Gastrocnemius medialis (tissue), 4 donors: Measurements from ENCODE around the gene PRKD1. TPM values are rescaled to one million over a fixed set of nuclear protein-coding genes. Genes with fewer than 3 reads are reported as not detected.

ENCODE experiments used
- ATAC-seq, 2 donors: fragments of 150-250 bp; one replicate each; pipeline ENCODE4 v1.9.1; 2016
- DNase-seq, 2 donors: peaks; one replicate each; pipeline ENCODE4 v3.0.0-alpha.2; 2019
- H3K27ac ChIP-seq, 4 donors: fragments of 200-600 bp; sonication (generic); 1 replicate in 1 of 4; 2 replicates in 3 of 4; pipeline ENCODE4 v1.5.1; 2016 to 2018; ENCODE audit warnings: mild to moderate bottlenecking in 2 of 4, moderate library complexity in 1 of 4
- H3K27me3 ChIP-seq, 3 donors: fragments of 200-600 bp; sonication (generic) in 2 of 3; 1 replicate in 1 of 3; 2 replicates in 2 of 3; pipeline versions ENCODE4 v1.5.1 to v1.6.0; 2016 to 2019; ENCODE audit warnings: mild to moderate bottlenecking in 1 of 3, moderate library complexity in 1 of 3
- H3K36me3 ChIP-seq, 2 donors: fragments of 200-600 bp; sonication (generic) in 1 of 2; one replicate each; pipeline ENCODE4 v1.5.1; 2017 to 2018
- H3K4me1 ChIP-seq, 2 donors: fragments of 200-600 bp; sonication (generic) in 1 of 2; one replicate each; pipeline ENCODE4 v1.5.1; 2016 to 2017; ENCODE audit warnings: mild to moderate bottlenecking in 2 of 2
- H3K4me3 ChIP-seq, 4 donors: fragments of 200-600 bp; sonication (generic) in 3 of 4; 1 replicate in 1 of 4; 2 replicates in 3 of 4; pipeline ENCODE4 v1.5.1; 2016 to 2019; ENCODE audit warnings: mild to moderate bottlenecking in 2 of 4
- H3K9me3 ChIP-seq, 3 donors: fragments of 200-600 bp; sonication (generic) in 2 of 3; 1 replicate in 1 of 3; 2 replicates in 2 of 3; pipeline ENCODE4 v1.5.1; 2016 to 2019
- CTCF ChIP-seq, 5 experiments: fragments of 450-650 bp in 3 of 5; fragments of 200-600 bp in 2 of 5; sonication (generic) in 2 of 5; IDR thresholded peaks in 4 of 5; conservative IDR thresholded peaks in 1 of 5; 1 replicate in 4 of 5; 2 replicates in 1 of 5; pipeline ENCODE4 v1.5.1; 2016 to 2019; ENCODE audit warnings: antibody characterized with exemption in 5 of 5, mild to moderate bottlenecking in 3 of 5, moderate library complexity in 3 of 5
- POLR2A ChIP-seq, 2 donors: fragments of 450-650 bp; IDR thresholded peaks; one replicate each; pipeline ENCODE4 v1.6.1; 2017; ENCODE audit warnings: antibody characterized with exemption in 2 of 2, mild to moderate bottlenecking in 2 of 2, moderate library complexity in 2 of 2
- in situ Hi-C, 4 donors: fragments of 200-750 bp; cut with MboI; loops; one replicate each; pipeline versions ENCODE4 v1.15.0 to v1.8.0; 2017; ENCODE audit warnings: low sequenced_read_pairs in 4 of 4
- intact Hi-C: fragments of 100-400 bp; cut with DNase I; formaldehyde crosslinking; loops from one replicate; pipeline ENCODE4 v1.15.1; 2023; ENCODE audit warnings: low total_unique reads
- total RNA-seq, 4 donors: library from RNA; depleted of rRNA; stranded (reverse); fragments of >200 nt; gene quantifications; one replicate each; pipeline versions ENCODE4 v1.1.0 to v1.2.3, GENCODE V29; 2016

Gene PRKD1
- total RNA-seq, 4 donors from 2014 or later = 1.5 to 4.1 (median 1.7) TPM

GRCh38 chr14:29664515-29664914, 263.1 kb downstream of the PRKD1 start:
- Histone ChIP-seq H3K27ac (no peak overlapping the region), H3K4me3 (no peak overlapping the region), H3K36me3 (peaks cover 0 to 7% of the 10 kb centered on the region in 2 donors), H3K27me3 (no peaks in the 10 kb centered on the region), H3K9me3 (no peaks in the 10 kb centered on the region), H3K4me1 (no peaks in the 10 kb centered on the region)
- in situ Hi-C loops = no loop called here
- TF ChIP-seq POLR2A (IDR thresholded peaks at IDR 0.05) (no peak), CTCF (IDR thresholded peaks at IDR 0.05 in 4 of 5, conservative IDR thresholded peaks at IDR 0.05 in 1 of 5) (no peak)
- DNase-seq = no peak
- intact Hi-C loops = no loop called here
- peak in 1 of 2 donors; percentile 30 for ATAC-seq

DNA sequence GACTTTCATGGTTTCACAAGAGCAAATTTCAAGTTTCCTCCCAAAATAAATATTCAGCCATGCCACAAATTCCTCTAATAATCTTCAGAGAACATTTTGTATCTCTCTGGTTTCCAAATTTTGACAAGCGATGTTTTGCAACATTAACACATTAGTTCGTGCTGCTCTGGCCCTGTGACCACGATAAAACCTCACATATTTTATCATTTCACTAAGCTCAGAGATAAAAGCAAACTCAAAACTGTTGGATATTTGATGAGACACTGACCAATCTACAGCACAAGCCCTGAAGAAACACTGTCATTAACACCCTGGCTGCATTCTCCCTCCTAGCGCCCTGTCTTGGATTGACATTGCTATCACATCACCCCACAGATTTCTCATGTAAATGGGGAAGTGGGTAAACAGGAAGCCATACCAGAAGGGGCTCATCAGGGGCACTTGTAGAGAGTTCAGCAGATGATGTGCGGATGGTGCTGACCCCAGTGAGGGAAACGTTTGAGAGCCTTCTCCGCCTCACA, 264.3 kb downstream of the PRKD1 start:
- Histone ChIP-seq H3K36me3 (peaks cover 0 to 7% of the 10 kb centered on the region in 2 donors), H3K27me3 (no peaks in the 10 kb centered on the region), H3K4me1 (no peaks in the 10 kb centered on the region), H3K27ac (peak overlapping the region in 1 of 4 donors; percentile 39), H3K4me3 (no peak overlapping the region), H3K9me3 (no peaks in the 10 kb centered on the region)
- TF ChIP-seq CTCF (IDR thresholded peaks at IDR 0.05 in 4 of 5, conservative IDR thresholded peaks at IDR 0.05 in 1 of 5) (no peak), POLR2A (IDR thresholded peaks at IDR 0.05) (no peak)
- no peak for DNase-seq
- in situ Hi-C loops (no loop called here), intact Hi-C loops (no loop called here)
- ATAC-seq = peak; percentile 39 to 60

GRCh38 chr14:29654901-29655550, 272.6 kb downstream of the PRKD1 start:
- H3K27me3 ChIP-seq = no peaks in the 10 kb centered on the region
- intact Hi-C loops (no loop called here), in situ Hi-C loops (no loop called here)
- no peaks in the 10 kb centered on the region for H3K9me3 ChIP-seq
- ATAC-seq = no peak
- H3K36me3 ChIP-seq = no peaks in the 10 kb centered on the region
- no peaks in the 10 kb centered on the region for H3K4me1 ChIP-seq
- TF ChIP-seq POLR2A (IDR thresholded peaks at IDR 0.05) (no peak), CTCF (IDR thresholded peaks at IDR 0.05 in 4 of 5, conservative IDR thresholded peaks at IDR 0.05 in 1 of 5) (no peak)
- no peak overlapping the region for H3K4me3 ChIP-seq
- H3K27ac ChIP-seq = no peak overlapping the region
- DNase-seq = no peak

DNA sequence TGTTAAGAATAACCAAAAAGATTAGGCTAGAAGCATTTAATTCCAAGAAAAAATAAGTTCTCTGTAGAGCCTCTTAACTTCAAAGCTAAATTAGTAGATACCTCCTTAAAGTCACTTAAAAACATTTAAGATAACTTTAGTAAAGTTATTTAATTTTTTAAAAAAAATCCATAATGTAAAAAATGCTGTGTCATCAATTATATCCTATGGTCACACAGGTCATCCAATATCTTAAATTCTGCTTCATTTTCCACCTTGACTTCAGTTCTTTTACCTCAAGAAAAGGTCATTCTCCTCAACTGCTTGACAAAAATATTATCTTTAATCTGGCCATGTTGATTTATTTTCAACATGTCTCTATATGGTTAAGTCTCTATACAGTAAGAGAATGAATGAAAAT, 274.3 kb downstream of the PRKD1 start:
- no peaks in the 10 kb centered on the region for H3K9me3 ChIP-seq
- H3K27me3 ChIP-seq = no peaks in the 10 kb centered on the region
- H3K4me3 ChIP-seq = no peak overlapping the region
- no peak for TF ChIP-seq CTCF (IDR thresholded peaks at IDR 0.05 in 4 of 5, conservative IDR thresholded peaks at IDR 0.05 in 1 of 5)
- no peak for TF ChIP-seq POLR2A (IDR thresholded peaks at IDR 0.05)
- DNase-seq (no peak), ATAC-seq (no peak)
- H3K4me1 ChIP-seq = no peaks in the 10 kb centered on the region
- in situ Hi-C loops = no loop called here
- no peak overlapping the region for H3K27ac ChIP-seq
- no peaks in the 10 kb centered on the region for H3K36me3 ChIP-seq
- intact Hi-C loops = no loop called here
